Coronary artery (tissue), 2 donors: ENCODE data around the gene BABAM2.

Experiments used
- DNase-seq: peaks from one replicate; pipeline ENCODE4 v3.0.0-alpha.2; 2017; ENCODE audit warnings: low spot score
- H3K27ac ChIP-seq, 2 donors: fragments of 200-600 bp; sonication (generic); one replicate each; pipeline ENCODE4 v1.5.1; 2016 to 2019
- H3K4me3 ChIP-seq: fragments of 200-600 bp; sonication (generic); 2 replicates; pipeline ENCODE4 v1.5.1; 2016; ENCODE audit warnings: mild to moderate bottlenecking, moderate library complexity
- TF ChIP-seq, protein P1 (sequence below): fragments of 200-600 bp; sonication (generic); IDR thresholded peaks from one replicate; pipeline ENCODE4 v1.5.1; 2019; ENCODE audit warnings: antibody characterized with exemption

Gene BABAM2

DNA sequence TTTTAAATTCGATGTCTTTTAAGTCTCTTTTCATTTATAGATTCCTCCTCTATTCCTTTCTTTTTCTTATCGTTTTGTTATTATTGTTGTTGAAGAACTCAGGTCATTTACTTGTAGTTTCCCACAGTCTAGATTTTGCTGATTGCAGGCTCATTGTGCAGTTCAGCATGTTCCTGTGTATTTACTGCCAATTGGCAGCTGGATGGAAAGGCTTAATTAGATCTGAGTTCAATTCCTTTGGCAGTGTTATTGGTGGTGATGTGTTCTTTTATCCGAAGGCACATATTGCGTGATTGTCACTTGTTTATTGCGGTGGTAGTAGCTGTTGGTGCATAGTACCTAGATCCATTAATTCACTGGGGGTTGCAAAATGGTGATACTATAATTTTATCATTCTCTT lies 180.7 kb downstream of the BABAM2 start:
- H3K4me3 ChIP-seq: no peak overlapping the region
- no peak overlapping the region for H3K27ac ChIP-seq
- no peak for DNase-seq
- TF ChIP-seq, protein P1, sequence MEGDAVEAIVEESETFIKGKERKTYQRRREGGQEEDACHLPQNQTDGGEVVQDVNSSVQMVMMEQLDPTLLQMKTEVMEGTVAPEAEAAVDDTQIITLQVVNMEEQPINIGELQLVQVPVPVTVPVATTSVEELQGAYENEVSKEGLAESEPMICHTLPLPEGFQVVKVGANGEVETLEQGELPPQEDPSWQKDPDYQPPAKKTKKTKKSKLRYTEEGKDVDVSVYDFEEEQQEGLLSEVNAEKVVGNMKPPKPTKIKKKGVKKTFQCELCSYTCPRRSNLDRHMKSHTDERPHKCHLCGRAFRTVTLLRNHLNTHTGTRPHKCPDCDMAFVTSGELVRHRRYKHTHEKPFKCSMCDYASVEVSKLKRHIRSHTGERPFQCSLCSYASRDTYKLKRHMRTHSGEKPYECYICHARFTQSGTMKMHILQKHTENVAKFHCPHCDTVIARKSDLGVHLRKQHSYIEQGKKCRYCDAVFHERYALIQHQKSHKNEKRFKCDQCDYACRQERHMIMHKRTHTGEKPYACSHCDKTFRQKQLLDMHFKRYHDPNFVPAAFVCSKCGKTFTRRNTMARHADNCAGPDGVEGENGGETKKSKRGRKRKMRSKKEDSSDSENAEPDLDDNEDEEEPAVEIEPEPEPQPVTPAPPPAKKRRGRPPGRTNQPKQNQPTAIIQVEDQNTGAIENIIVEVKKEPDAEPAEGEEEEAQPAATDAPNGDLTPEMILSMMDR: no peak

DNA sequence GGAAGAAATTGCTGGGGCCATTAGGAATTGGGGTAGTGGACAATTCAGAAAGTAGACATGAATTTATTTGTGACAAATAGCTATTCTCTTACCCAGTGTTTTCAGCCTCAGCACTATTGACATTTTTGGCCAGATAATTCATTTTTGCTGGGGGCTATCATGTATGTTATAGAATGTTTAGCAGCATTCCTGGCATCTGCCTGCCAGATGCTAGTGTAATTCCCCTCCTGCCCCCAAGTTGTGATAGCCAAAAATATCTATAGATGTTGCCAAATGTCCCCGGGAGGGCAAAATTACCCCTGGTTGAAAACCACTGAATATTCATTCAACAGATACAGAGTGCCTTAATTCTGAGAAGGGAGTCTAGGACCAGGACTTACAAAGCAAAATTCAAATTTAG lies 183.6 kb downstream of the BABAM2 start:
- Histone ChIP-seq H3K27ac (no peak overlapping the region), H3K4me3 (no peak overlapping the region)
- TF ChIP-seq, protein P1: no peak
- DNase-seq: no peak

DNA sequence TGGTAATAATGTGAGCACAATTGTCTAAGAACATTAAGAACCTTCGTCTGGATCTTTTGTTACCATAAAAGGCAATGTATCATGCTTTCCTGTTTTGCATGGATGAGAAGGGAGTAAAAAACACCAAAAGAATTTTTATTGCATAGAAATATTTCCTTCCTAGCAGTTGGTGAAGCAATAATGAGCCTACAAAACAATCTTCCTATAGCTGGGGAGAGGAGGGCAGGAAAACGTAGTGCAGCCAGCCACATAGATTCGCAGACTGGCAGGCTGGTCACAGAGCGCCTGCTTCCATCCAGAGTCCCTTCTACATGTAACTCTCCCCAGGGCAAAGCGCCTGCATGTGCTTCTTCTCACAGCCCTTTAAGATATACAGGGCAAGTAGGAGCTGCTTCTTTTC lies 190.4 kb downstream of the BABAM2 start:
- no peak overlapping the region for H3K27ac ChIP-seq
- DNase-seq: no peak
- TF ChIP-seq, protein P1: no peak
- no peak overlapping the region for H3K4me3 ChIP-seq

DNA sequence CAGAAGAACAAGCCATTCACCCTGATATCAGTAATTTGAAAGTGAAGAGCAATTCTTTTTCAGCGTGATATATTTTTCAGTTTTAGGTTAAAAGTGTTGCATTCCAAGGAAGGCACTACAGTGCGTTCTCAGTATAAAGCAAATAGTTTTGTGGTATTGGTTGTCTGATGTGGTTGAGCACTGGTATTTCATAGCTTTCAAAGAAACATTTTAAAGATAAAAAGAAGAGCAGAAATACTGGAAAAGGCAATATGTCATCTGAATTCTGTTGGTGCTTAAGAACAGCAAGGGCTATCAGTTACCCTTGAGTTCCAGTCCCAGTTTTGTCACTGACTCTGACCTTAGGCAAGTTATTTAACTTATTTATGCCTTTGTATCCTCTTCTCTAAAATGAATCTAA lies 191.6 kb downstream of the BABAM2 start:
- Histone ChIP-seq H3K4me3 (no peak overlapping the region), H3K27ac (no peak overlapping the region)
- DNase-seq: no peak
- TF ChIP-seq, protein P1: no peak

DNA sequence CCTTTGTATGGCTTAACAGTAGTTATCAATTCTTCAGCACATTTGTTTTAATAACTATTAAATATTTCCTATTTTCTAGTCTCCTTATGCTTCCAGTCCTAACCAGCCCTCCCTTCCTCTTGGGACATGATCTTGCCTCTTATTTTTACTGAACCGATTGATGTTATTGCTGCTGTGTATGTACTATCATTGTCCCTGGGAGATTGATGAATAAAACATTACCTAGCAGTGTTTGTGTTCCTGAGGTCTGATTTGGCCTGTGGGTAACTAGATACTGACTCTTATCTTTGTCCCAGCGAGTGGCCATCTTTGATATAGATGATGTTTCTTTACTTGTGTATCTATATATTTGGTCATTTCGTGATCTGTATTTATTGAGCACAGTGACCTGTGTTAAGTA lies 192.9 kb downstream of the BABAM2 start:
- no peak for DNase-seq
- no peak overlapping the region for H3K27ac ChIP-seq
- TF ChIP-seq, protein P1: no peak
- H3K4me3 ChIP-seq: no peak overlapping the region

DNA sequence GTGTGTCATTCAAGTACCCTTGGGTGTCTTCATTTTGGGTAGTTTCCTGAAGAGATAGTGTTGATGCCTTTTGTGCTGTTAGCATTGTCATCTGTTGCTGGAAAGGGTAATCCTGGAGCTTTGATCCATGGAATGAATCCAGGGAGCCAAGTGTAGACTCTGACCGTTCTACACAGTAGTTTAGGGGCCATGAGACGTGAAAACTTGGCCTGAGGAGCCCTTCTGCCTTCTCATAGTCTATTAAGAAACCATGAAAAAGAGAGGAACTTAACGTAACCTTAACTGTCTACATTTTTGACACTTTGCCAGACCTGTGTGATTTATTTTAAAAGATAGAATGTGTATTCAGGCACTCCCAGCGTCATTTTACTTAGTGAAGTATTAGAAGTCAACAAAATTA lies 194.0 kb downstream of the BABAM2 start:
- no peak for DNase-seq
- no peak overlapping the region for H3K4me3 ChIP-seq
- TF ChIP-seq, protein P1: no peak
- no peak overlapping the region for H3K27ac ChIP-seq

DNA sequence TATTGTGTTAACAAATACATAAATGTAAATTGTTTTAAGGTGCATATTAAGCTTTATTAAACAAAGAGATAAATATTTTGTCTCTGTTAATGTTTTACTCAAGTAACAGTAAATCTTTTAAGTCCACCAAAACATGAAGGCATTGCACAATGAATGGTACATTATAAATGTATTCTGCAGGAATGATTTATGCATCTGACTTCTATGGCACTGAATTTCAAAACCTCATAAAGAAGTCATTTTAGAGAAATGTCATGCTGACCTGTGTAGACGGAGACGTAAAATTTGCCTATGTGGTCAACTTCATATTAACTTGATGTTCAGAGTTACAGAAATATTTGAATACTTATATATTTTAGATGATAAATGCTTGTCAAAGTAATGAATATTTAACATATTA lies 194.7 kb downstream of the BABAM2 start:
- no peak overlapping the region for H3K4me3 ChIP-seq
- H3K27ac ChIP-seq: no peak overlapping the region
- TF ChIP-seq, protein P1: no peak
- no peak for DNase-seq
